ENCODE measurements around the gene SNX19.
"Not testable (repeated sequence)": the region's sequence is repeated elsewhere in the genome, so short reads cannot be mapped to it uniquely, and the experiment has no call there.

SNX19 gene, protein sequence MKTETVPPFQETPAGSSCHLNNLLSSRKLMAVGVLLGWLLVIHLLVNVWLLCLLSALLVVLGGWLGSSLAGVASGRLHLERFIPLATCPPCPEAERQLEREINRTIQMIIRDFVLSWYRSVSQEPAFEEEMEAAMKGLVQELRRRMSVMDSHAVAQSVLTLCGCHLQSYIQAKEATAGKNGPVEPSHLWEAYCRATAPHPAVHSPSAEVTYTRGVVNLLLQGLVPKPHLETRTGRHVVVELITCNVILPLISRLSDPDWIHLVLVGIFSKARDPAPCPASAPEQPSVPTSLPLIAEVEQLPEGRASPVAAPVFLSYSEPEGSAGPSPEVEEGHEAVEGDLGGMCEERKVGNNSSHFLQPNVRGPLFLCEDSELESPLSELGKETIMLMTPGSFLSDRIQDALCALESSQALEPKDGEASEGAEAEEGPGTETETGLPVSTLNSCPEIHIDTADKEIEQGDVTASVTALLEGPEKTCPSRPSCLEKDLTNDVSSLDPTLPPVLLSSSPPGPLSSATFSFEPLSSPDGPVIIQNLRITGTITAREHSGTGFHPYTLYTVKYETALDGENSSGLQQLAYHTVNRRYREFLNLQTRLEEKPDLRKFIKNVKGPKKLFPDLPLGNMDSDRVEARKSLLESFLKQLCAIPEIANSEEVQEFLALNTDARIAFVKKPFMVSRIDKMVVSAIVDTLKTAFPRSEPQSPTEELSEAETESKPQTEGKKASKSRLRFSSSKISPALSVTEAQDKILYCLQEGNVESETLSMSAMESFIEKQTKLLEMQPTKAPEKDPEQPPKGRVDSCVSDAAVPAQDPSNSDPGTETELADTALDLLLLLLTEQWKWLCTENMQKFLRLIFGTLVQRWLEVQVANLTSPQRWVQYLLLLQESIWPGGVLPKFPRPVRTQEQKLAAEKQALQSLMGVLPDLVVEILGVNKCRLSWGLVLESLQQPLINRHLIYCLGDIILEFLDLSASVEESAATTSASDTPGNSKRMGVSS

DNA sequence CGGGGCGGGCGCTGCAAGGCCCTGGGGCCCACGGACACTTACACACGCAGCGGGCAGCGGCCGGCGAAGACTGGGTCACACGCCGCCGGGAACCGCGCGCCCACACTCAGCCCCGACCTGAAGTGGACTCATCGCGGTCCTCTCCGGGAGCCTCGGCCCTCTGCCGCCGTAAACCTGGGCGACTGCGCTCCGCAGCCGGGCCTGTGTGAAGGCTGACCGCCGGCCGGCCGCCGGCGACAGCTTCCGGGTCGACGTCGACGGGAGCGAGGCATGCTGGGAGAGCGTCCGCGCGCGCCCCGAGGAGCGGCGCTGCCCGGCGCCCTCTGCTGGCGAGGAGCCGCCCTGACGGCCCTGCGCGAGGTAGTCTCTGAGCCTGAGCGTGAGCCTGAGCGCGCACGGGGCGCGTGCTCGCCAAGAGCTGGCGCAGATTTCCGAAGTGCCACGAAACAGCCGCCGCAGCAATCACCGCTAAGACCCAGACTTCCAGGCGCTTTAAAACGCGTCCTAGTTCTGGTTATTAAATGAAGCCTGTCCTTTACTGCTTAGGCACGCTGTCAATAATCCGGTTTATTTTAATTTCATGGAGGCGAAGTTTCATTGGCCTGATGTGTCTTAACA lies at the start of gene SNX19:
TSS of gene SNX19 (minus strand) at position 242 of the 618 bp plus-strand sequence. CDS start 540 bp downstream, outside the sequence.
- peak; percentile 85 for DNase-seq

DNA sequence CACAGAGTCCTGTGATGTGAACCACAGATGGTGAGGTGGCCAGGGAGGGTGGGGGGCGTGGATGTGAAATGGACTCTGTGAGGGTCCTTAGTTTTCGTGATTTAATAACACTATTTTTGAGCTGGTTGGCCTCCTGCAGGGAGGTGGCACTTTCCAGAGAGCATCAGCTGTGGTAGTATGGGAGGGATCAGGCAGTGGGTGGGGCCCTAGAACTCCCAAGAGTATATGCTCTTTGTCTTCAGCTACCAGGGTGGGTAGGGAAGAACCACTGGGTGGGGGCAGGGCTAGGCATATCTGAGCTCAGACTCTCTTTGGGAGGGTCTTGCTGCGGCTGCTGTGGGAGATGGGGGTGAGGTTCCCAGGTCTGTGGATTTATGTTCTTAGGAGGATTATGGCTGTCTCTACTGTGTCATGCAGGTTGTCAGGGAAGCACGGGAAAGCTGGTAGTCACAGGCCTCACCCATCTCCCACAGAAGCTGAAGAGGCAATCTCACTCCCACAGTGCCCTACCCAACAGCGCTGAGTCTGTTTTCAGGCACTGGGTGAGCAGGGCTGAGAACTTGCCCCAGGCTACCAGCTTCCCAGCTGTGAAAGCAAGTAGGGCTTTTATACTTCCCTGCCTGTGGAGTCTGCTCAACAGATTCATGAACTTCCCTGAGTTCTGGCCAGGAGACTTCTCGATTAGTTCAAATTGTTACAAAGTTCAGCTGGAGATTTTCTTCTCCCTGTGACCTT lies 47.9 kb upstream of the SNX19 start:
- no peak for DNase-seq

DNA sequence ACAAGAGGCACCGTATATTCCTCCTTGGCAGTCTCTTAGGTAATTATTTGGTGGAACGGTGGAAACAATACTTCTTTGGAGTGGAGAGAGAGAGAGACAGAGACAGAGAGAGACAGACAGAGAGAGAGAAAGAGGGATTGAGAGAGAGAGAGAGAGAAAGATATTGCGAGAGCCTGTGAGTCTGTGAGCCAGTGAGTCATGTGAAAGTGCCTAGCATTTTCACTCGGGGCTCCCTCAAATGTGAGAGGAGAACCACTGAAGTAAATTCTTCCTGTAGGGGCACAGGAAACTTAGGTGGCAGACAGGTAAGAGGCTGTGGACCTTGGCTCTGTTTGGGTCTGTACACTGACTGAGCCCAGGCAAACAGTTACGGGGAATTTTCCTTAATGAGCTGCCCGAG lies 31.6 kb upstream of the SNX19 start:
- no peak for DNase-seq

DNA sequence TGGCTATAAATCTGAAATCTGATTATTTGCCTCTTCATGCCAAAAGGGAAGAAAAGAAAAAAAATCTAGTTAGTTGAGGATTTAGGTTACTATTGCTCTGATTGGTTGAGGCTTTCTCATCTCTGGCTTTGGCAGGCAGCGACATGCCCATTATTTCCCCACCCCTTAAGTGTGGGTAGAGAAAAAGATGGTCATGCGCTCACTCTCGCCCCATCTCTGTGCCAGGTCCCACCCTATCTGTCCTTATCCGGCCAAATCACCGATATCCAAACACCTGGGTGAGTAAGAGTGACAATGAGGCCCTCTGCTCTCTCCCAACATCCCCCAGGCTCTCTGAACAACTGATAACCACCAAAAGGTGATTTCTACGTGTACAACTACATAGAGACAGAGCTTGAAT lies 31.2 kb upstream of the SNX19 start:
- no peak for DNase-seq

DNA sequence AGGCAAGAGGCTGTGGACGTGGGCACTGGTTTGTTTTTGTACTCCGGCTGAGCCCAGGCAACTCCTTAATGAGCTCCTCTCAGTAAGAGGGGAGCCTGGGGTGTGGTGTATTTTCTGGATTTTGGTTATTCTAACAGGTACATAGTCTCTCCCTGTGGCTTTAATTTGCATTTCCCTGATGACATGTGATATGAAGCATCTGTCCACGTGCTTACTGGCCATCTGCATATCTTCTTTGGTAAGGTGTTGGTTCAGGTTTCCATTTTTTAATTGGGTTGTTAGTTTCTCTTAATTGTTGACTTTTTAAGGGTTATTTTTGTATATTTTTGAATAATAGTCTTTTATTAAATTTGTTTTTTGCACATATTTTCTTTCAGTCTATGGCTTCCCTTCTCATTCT lies 30.8 kb upstream of the SNX19 start:
- no peak for DNase-seq

DNA sequence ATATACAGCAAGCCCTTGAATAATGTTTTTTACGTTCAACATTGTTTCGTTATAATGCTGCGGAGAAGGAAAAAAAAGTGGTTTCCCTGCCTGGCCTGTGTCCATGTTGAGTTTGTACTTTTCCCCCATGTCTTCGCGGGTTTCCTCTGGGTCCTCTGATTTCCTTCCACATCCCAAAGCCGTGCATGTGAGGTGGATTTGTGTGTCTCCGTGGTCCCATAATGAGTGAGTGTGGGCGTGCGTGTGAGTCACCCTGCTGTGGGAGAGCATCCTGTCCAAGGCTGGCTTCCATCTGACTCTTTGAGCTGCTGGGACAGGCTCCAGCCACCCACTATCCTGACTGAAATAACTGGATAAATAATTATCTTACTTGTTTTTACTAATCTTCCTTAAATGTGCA lies 29.6 kb upstream of the SNX19 start:
- no peak for DNase-seq

DNA sequence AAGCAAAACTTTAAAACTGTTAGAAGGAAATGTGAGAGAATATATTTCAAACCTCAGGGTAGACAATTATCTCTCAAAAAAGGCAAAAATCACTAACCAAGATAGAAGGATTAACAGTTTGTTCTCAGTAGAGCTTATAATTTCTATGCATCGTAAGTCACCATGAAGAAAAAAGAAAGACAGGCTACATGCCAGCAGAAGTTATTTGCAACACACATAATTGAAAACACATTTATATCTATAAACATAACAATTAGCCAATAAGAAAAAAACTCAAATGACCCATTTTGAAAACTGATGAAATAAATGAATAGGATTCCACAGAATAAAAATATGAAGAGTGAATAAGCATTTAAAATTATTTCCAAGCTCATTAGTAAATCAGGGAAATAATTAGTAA lies 24.4 kb upstream of the SNX19 start:
- DNase-seq = no peak

DNA sequence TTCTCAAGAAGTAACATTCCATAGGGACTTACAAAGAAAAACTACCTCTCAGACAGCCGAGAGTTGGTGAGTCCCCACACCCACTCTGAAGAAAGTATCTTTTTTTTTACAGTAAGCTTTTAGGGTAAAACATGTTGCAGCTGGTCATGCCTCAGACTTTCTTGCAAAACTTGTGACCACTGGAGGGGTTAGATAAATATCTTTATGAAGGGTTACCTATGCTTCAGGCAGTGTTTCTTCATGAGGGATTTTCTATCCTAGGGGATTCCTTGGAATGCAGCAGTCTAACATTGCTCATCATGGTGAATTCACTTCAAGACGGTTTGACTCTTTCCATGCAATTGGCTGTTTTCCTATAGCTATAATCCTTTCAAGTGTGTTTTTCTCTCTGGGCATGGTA lies 20.8 kb upstream of the SNX19 start:
- DNase-seq = no peak

DNA sequence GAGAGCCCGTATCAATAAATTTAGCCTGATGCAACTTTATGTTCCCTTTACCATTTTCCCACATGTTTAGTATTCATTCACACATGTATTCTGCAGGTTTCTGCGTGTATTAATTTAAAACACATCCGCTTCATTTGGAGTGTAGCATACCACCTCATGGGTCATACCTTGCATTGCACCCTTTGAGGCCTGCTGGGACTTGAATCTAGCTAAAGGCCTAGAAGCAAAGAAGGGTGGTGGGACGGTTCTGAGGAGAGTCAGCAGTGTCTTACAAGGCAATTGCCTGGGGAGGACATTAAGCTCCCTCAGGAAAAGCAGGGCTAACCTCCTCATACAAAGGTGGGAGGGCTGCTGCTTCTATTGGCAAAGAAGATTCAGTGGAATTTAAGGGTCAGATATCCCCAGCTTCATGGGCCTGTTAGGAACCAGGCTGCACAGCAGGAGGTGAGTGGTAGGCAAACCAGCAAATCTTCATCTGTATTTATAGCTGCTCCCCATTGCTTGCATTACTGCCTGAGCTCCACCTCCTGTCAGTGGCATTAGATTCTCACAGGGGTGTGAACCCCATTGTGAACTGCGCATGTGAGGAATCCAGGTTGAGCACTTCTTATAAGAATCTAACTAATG lies 15.9 kb upstream of the SNX19 start:
- DNase-seq = no peak

DNA sequence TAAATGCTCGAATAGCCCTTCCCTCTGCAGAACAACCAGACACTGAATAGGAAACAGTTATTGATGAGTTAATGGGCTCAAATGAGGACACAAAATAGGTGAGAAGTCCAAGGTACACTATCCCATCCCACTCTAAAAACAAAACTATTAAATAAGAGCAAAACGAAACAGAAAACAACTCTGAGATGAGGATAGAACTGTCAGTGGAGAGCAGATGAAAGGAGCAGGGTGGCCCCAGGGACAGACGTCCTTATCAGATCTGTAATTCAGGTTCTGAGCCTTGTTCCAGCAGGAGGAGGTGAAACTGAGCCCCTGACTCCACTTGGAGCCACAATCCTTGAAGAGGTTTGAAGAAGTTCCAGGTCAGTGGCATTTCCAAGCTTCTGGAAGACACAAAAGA lies 8.5 kb upstream of the SNX19 start:
- DNase-seq = no peak

DNA sequence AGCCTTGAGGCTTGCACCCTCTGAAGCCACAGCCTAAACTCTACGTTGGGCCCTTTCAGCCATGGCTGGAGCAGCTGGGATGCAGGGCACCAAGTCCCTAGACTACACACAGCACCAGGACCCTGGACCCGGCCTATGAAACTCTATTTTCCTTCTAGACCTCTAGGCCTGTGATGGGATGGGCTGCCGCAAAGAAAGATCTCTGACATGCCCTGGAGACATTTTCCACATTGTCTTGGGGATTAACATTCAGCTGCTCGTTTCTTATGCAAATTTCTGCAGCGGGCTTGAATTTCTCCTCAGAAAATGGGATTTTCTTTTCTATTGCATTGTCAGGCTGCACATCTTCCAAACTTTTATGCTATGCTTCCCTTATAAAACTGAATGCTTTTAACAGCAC lies 4.3 kb upstream of the SNX19 start:
- DNase-seq = not testable (repeated sequence)

DNA sequence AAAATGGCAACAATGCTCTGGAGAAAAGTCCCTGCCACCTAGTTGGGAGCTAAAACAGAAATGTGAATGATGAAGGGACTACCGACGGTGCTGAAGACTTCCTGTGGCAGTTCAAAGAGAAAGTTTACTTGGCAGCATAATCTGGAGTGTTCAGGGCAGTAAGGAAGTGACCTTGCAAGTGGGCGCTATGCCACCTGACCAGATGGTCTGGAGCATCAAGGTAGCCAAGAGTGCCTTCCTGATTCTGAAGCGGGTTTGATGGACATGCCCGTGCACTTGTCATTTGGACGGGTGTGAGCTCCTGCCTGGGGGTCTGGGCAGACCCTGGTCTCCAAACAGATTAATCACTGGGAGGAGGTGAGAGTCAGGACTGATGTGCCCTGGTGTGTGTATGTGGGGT lies 1.8 kb upstream of the SNX19 start:
- DNase-seq = no peak

DNA sequence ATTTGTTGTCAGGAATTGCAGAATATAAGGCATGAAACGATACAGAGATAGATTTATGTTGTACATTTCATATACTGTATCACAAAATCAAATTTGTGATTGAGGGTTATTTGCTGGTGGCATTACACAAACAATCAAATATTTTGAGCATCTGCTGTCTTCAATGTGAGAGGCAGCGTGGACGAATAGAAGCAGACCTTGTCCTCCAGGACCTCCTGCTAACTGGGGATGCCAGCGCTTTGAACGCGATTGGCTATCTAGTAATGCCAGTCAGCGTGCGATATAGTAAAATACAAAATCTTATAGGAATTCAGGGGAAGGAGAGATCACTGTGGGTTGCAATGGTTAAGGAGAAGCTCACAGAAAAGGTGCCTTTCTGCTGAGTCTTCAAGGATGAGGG lies 631 bp upstream of the SNX19 start:
- no peak for DNase-seq

DNA sequence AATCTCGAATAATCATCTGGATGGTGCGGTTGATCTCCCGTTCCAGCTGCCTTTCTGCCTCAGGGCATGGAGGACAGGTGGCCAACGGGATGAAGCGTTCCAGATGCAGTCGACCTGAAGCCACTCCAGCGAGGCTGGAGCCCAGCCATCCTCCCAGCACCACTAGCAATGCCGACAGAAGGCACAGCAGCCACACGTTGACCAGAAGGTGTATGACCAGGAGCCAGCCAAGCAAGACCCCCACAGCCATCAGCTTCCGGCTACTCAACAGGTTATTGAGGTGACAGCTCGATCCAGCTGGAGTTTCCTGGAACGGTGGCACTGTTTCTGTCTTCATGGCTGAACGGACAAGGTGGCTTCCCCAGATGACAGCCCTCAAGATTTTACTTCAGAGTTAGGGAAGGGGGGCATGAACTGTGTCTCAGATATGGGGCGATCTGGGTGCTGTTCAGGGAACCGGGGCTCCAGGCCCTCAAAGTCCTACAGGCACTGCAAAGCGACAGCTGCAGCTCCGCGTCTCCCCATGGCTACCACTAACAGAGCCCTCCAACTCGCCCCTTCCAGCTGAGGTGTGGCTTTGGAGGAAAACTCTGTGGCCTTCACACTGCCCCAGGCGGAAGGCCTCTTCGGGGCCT lies 559 bp downstream of the SNX19 start:
- peak; percentile 7 for DNase-seq

DNA sequence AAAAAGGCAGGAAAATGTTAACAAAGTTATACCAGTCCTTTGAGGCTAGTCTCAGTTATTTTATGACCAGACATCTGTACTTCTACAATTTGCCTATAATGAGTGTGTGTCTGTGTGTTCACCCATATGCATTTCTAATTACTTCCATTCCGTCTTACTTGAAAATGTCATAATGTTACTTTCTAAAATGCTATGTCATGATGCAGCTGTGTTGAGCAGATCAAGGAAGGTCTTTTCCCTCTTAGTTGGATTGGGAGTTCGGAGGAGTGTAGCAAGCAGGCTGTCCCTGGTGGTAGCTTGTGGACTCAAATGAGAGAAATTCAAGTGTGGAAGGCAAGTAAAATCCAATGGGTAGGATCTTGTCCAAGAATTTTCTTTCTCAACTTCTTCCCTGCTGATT lies 3.0 kb downstream of the SNX19 start:
- DNase-seq = no peak

DNA sequence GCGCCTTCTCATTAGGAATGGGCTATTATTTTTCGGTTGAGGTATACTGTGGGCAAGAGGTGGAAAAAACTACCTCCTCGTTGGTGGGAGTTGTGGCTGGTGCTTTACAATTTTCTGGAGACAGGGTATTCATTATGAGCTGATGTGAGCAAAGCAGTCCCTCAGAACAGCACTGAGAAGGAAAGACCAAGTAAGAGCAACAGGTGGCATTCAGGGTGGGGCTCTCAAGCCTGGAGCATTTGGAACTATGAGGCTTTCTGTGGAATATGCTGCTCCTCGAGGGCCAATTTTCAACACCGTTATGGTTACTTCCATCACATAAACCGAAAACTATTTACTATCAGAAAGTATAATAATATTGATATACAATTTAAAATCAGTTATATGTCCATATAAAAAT lies 3.7 kb downstream of the SNX19 start:
- no peak for DNase-seq

DNA sequence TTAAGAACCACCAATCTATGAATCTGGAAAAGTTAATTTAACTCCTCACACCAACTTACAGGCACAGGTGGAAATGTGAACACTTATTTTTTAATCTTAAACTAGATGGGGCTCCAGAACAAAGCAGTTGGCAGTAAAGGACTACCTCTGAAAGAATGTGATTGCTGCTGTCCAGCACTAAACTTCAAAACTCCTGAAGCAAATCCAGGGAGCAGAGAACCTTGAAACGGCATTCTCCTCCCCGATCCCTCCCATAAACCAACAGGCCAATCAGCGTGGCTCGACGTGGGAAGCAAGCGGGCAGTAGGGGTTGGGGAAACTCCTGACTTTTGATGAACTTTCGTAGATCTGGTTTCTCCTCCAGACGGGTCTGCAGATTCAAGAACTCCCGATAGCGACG lies 5.0 kb downstream of the SNX19 start:
- DNase-seq = no peak

DNA sequence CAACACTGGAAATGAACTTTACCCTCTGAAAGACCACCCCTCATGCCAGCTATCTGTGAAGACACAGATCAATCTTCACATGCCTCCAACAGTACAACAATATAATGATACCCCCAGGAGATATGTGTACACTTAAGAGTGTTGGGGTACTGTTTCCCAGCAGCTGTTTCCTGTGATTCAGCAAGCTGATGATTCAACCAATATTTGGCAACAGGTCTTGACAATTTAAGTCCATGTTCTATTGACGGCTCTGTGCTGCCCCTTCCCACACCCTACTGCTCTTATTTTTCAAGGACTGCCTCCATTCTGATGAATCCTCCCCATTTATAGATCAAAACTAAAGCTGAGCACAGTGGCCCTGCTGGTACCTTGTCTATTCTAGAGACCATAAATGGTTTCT lies 6.6 kb downstream of the SNX19 start:
- DNase-seq = no peak

DNA sequence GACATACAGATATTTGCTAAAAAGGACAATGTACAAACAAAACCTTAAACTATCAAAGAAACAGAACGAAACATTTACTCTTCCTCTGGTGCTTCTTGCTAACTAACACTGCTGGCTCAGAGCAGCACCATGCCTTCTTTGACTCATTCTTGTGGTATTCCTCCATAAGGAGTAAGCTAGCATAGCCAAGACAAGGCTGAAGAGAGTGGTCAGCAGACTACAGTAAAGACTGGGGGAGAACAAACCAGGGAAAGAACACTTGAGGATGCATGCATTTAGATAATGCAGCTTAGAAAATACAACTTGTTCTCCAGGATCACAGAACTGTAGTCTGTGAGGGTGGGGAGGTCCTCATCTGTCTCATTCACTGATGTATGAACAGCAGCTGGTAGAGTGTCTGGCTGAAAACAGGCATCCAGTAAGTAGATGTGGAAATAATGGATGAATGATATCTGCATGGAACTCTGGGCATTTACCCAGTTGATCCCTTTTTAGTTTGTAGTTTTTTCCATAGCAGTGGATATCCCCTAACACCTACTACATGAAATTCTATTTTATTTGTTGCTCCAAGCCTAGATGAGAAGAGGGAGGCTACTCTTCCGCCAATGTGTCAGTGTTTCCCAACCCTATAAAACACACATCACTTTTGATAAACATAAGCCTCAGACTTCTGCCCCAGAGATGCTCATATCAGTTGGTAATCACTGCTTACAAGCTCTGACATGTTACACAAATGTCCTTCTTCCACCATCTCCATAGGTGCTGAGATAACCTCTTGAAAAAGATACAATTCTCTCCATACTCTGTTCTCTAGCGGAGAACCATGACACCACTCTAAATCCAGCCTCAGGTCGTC lies 7.3 kb downstream of the SNX19 start:
- DNase-seq = no peak

DNA sequence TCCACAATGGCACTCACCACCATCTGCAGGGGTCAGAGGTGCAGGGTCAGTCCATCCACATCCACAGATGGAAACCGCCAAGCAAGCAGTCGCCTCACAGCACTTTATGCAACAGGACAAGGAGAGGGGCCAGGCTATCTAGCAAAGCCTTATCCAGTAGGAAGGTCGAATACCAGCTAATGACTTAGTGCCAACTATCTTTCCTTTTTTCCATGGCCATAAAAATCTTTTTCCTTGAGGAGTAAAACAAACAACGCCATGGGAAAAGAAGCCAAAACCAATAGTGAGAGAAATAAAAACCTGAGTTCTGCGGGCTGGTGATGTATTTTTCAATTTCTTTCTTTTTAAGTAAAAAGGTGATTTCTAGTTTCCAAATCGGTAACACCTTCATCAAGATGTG lies 8.2 kb downstream of the SNX19 start:
- DNase-seq = no peak

DNA sequence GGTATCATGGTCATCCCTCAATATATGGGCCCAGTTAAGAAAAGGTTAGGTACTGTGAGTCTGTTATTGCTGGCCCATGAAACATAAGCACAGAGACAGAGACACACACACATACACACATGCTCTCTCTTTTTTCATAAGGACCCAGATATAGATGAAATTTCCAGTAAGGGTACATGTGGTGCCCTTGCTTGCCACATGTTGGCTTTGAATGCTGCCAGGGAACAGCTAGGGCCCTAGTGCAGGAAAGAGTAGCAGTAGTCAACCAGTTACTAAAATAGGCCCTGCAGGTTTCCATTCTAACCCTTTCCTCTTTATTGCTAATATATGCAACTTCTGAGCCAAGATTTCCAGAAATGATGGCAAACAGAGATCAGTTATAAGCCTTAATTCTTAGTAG lies 9.1 kb downstream of the SNX19 start:
- no peak for DNase-seq
